ENCODE data around the gene RNF166.

The RNF166 gene

GRCh38 chr16:88738151-88739084 is 32.2 kb upstream of the RNF166 start:
- DNase-seq (ENCODE audit: low read depth in 2 of 2), result no peak
- no peak for TF ChIP-seq CTCF (IDR thresholded peaks at IDR 0.05; ENCODE audit: low read depth, low read length)
- no peak overlapping the region for H3K4me3 ChIP-seq (replicated peaks in 1 of 2; ENCODE audit: low read depth in 2 of 2, low read length in 2 of 2)

- H3K4me3 ChIP-seq (replicated peaks in 1 of 2; ENCODE audit: low read depth in 2 of 2, low read length in 2 of 2), result no peak overlapping the region
- DNase-seq (ENCODE audit: low read depth in 2 of 2), result peak; percentile 63 to 77
- TF ChIP-seq CTCF (IDR thresholded peaks at IDR 0.05; ENCODE audit: low read depth, low read length), result peak; percentile 65
These were observed 31.3 kb upstream of the RNF166 start for GRCh38 chr16:88737298-88738150.

- DNase-seq (ENCODE audit: low read depth in 2 of 2), result no peak
- TF ChIP-seq CTCF (IDR thresholded peaks at IDR 0.05; ENCODE audit: low read depth, low read length), result no peak
- H3K4me3 ChIP-seq (replicated peaks in 1 of 2; ENCODE audit: low read depth in 2 of 2, low read length in 2 of 2), result no peak overlapping the region
These were observed 30.3 kb upstream of the RNF166 start for GRCh38 chr16:88736496-88736895.

GRCh38 chr16:88736088-88736487 is 29.9 kb upstream of the RNF166 start:
- no peak for DNase-seq (ENCODE audit: low read depth in 2 of 2)
- no peak for TF ChIP-seq CTCF (IDR thresholded peaks at IDR 0.05; ENCODE audit: low read depth, low read length)
- H3K4me3 ChIP-seq (replicated peaks in 1 of 2; ENCODE audit: low read depth in 2 of 2, low read length in 2 of 2), result no peak overlapping the region

- no peak for TF ChIP-seq CTCF (IDR thresholded peaks at IDR 0.05; ENCODE audit: low read depth, low read length)
- H3K4me3 ChIP-seq (replicated peaks in 1 of 2; ENCODE audit: low read depth in 2 of 2, low read length in 2 of 2), result no peak overlapping the region
- no peak for DNase-seq (ENCODE audit: low read depth in 2 of 2)
These were observed 29.4 kb upstream of the RNF166 start for GRCh38 chr16:88735616-88736015.

GRCh38 chr16:88735121-88735520 is 28.9 kb upstream of the RNF166 start:
- DNase-seq (ENCODE audit: low read depth in 2 of 2), result no peak
- TF ChIP-seq CTCF (IDR thresholded peaks at IDR 0.05; ENCODE audit: low read depth, low read length), result no peak
- no peak overlapping the region for H3K4me3 ChIP-seq (replicated peaks in 1 of 2; ENCODE audit: low read depth in 2 of 2, low read length in 2 of 2)
